Stimulated activated CD4-positive, alpha-beta T cell treated with anti-CD3 and anti-CD28 coated beads, Interleukin-2, amount 100 ng/mL, for 48 hours (primary cell): Measurements from ENCODE around the gene CDK2AP2.
"Not testable (repeated sequence)": the region's sequence is repeated elsewhere in the genome, so short reads cannot be mapped to it uniquely, and the experiment has no call there.

Source experiments
- DNase-seq, 2 donors: peaks; one replicate each; pipeline ENCODE4 v3.0.0-alpha.2; 2020

Gene CDK2AP2

DNA sequence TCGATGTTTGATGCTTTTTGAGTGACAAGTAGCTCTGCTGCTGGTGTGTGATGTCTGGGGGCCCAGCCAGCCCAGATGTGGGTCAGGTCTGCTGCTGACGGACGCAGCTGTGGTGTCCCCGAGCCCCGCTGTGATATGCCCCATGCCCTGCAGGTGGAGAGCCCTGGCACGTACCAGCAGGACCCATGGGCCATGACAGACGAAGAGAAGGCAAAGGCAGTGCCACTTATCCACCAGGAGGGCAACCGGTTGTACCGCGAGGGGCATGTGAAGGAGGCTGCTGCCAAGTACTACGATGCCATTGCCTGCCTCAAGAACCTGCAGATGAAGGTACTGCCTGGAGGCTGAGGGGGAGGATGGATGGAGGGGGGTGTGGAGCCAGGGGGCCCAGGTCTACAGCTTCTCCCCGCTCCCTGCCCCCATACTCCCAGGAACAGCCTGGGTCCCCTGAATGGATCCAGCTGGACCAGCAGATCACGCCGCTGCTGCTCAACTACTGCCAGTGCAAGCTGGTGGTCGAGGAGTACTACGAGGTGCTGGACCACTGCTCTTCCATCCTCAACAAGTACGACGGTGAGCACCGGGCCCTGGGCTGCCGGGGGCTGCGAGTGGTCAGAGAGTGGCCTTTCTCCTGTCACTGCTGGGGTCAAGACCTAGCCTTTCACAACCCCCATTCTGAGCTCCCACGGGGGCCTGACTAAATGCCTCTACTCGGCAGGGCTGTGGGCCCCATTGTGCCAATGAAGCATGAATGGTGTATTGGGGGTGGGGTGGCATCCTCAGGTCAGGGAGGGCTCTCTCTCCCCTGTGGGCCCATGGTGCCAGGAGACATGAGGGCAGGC lies 17.9 kb downstream of the CDK2AP2 start:
- no peak for DNase-seq

- no peak for DNase-seq
These were observed 18.6 kb downstream of the CDK2AP2 start for GRCh38 chr11:67489203-67489884.

DNA sequence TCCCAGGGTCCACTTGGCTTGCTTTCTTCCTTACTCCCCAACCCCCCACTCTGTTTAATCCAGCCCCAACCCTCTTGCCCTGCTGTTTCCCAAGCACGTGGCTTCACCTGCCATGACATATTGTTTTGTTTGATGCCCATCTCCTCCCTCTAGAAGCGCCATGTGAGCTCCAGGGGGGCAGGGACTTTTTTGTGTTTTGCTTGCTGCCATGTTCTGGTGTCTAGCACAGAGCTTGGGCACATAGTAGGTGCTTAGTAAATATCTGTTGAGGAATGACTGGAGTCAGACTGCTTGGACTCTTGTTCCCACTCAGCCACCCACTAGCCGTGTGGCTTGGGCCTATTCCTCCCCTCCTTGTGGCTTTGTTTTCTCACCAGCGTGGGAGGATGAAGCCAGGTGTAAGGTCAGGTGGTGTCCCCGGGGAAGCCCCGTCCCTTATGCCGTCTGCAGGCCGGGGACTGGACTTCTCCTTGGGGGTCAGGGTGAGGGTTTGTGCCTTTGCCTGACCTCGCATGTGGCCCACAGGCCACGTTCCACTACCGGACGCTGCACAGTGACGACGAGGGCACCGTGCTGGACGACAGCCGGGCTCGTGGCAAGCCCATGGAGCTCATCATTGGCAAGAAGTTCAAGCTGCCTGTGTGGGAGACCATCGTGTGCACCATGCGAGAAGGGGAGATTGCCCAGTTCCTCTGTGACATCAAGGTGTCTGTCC lies 21.3 kb downstream of the CDK2AP2 start:
- peak; percentile 42 to 45 for DNase-seq

GRCh38 chr11:67485873-67486361 lies 22.0 kb downstream of the CDK2AP2 start:
- peak; percentile 46 to 58 for DNase-seq

DNA sequence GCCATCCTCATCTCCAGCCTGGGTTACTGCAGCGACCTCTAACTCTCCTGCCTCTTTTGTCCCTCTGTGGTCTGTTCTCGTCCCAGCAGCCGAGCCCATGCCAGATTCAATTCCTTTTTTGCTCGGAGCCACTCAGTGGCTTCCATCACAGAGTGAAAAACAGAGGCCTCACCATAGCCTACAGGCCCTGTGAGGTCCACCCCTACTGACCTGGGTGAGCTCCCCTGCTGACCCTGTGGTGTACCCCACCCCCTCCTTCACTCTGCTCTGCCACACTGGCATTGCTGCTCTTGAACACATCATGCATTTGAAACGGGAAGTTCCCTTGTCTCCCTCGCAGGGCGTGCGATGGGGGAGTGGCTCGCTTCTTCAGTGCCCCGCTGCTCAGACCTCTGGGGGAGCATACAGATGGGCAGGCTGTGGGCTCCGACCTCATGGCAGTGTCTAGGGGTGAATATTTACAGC lies 23.1 kb downstream of the CDK2AP2 start:
- DNase-seq, result peak; percentile 61 to 64

- DNase-seq, result peak; percentile 27 to 30
These were observed 23.9 kb downstream of the CDK2AP2 start for GRCh38 chr11:67483831-67484665.

DNA sequence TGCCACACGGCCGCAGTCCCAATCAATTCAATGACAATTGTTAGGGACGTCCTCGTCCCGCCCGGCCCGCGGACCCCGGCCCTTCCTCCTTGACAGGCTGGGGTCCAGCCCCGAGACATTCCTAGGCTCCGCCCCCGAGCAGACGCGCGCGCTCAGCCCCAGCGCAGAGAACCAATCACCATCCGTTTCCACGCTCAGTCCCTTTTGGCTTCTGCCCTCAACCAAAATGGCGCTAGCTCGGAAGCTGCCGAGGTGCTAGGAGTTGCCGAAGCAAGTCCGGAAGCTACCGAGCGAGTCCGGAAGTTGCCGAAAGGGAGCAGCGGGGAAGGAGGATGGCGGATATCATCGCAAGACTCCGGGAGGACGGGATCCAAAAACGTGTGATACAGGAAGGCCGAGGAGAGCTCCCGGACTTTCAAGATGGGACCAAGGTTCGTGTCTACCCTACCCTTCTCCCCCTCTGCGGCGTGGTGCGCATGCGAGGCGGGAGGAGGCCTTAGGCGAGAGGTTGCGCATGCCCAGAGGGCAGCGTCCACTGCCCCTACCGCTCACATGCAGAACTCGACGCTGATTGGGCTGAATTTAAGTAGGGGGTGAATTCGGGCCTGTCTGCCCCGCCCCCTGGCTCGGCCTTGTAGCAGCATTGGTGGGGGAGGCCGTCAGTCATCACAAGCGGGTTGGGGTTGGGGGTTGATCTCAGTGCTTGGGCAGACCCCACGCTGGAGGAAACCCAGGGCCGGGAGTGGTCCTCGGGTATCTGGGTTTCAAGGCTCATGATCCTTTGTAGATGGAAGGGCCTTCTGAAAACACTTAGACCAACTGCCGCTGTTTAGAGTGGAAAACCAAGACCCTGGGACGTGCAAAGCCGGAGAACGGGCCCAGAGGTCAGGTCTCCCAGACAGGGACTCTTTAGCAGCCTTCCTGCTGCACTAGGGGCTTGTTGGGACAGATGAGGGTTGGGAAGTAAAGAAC lies 24.8 kb downstream of the CDK2AP2 start, which contains the start of gene AIP:
AIP (plus strand) TSS at position 200 of the 972 bp plus-strand sequence; CDS start at position 333, 133 bp downstream.
- peak; percentile 93 to 96 for DNase-seq

GRCh38 chr11:67482275-67482826 lies 25.6 kb downstream of the CDK2AP2 start:
- DNase-seq, result no peak

DNA sequence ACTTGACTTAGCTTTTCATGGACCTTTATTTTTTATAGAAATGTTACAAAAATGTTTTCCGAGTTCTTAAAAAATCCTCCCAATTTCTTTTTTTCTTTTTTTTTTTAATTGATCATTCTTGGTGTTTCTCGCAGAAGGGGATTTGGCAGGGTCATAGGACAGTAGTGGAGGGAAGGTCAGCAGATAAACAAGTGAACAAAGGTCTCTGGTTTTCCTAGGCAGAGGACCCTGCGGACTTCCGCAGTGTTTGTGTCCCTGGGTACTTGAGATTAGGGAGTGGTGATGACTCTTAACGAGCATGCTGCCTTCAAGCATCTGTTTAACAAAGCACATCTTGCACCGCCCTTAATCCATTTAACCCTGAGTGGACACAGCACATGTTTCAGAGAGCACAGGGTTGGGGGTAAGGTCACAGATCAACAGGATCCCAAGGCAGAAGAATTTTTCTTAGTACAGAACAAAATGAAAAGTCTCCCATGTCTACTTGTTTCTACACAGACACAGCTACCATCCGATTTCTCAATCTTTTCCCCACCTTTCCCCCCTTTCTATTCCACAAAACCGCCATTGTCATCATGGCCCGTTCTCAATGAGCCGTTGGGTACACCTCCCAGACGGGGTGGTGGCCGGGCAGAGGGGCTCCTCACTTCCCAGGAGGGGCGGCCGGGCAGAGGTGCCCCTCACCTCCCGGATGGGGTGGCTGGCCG lies 30.5 kb downstream of the CDK2AP2 start:
- DNase-seq, result not testable (repeated sequence)

- DNase-seq, result not testable (repeated sequence)
These were observed 31.3 kb downstream of the CDK2AP2 start for GRCh38 chr11:67476692-67477091.

GRCh38 chr11:67472882-67473281 lies 35.1 kb downstream of the CDK2AP2 start:
- no peak for DNase-seq

GRCh38 chr11:67470337-67471002 lies 37.5 kb downstream of the CDK2AP2 start:
- no peak for DNase-seq

DNA sequence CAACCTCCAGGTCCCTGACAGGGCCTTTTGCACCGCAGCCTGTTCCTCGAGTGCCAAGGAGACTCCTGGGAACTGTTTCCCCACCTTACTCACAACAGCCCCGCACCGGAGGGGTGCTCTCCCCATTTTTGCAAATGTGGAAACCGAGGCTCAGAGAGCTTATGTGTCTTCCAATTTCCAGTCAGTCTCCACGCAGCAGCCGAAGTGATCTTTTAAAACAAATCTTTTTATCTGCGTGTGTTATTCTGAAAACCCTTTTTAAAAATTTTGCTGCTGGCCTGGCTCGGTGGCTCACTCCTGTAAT lies 38.5 kb downstream of the CDK2AP2 start:
- no peak for DNase-seq

GRCh38 chr11:67468759-67469507 lies 39.0 kb downstream of the CDK2AP2 start, which contains the start of gene TMEM134:
Gene TMEM134, minus strand, starts transcription at chr11:67469251. Its CDS starts 59 bp downstream, at chr11:67469192.
- DNase-seq, result peak; percentile 91 to 97

DNA sequence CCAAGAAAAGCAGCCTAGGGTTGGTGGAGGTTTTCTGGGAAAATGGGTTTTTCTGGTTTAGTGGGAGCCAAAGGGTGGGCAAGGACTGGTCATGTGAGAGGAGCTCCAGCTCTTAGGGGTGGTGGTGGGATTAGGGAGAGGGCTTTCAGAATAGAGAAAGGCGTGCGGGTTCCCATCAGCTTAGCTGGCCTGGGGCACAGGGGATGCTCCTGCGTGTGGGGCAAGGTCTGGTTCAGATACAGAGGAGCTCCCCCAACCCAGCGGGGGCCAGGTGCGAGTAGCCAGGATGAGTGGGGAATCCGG lies 39.6 kb downstream of the CDK2AP2 start:
- DNase-seq, result peak in 1 of 2 donors; percentile 22

DNA sequence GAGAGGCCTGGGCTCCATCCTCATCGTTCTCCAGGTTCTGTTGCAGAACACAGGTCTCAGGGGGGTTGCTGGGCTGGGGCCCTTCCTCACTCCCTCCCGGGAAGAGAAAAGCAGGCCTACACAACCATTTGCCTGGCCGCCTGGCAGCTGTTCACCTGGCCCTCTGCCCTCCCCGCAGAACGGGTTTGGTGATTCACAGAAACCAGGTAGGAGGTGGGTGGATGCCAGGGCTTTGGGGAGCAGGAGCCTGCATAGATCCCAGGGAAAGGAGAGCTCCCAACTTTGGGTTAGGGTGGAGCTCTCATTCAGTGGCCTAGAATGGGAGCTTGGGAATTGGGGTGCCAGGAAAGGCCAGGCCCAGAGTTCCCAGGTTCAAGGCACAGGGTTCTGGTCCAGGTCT lies 39.9 kb downstream of the CDK2AP2 start:
- no peak for DNase-seq

GRCh38 chr11:67466962-67467771 lies 40.8 kb downstream of the CDK2AP2 start:
- DNase-seq, result no peak

DNA sequence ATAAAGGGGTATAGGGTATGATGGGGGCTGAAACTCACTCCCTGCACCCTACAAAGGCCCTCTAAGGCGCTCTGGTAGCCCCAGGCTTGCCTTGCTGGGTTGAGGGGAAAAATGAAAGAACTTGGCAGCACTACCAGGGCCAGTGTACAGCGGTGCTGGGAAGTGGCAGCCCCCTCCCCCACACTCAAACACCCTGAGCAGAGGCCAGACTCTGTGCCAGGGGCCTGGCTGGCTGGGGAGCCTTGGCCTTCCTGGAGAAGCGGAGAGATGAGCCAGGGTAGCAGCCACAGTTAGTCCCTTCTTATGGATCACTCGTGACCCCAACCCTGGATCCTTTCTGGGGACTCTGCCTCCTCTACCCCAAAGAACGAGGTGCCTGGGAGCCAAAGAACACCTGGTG lies 41.6 kb downstream of the CDK2AP2 start:
- DNase-seq, result no peak
